ENCODE results near the gene HMCN2. TPM values are rescaled to one million over a fixed set of nuclear protein-coding genes. Genes with fewer than 3 reads are reported as not detected.

The HMCN2 gene
- total RNA-seq, 4 donors from 2014 or later, result 0.68 to 9.2 (median 4.7) TPM

DNA sequence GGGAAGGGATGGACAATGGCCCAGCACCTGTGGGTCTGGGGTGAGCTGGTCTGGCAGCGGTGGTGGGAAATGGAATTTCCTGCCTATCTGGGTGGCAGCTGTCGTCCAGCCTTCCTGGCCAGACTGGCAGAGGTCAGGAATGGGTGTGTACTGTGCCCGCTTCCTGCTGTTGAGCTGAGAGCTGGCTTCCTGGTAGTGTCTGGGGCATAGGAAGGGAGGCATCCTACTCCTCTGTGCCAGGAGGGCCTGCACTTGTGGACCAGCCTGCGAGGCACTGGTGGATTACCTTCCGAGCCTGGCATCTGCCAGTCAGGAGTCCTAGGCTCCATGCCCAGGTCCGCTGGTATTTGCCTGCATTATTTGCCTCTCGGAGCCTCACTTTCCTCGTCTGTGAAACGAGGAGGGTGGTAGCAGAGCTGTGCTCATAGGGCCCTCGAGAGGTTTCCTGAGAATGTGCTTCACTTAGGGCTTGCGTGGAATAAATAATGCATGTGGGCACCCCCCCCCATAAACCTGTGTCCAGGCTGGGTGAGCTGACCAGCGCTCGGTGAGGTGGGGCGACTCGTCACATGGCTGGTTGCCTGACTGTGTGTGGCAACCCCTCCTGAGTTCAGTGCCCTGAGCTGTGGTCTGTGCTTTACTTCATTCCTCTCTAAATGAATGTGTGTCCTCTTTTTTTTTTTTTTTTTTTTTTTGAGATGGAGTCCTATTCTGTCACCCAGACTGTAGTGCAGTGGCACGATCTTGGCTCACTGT is 47.7 kb downstream of the HMCN2 start:
- TF ChIP-seq, protein P1, sequence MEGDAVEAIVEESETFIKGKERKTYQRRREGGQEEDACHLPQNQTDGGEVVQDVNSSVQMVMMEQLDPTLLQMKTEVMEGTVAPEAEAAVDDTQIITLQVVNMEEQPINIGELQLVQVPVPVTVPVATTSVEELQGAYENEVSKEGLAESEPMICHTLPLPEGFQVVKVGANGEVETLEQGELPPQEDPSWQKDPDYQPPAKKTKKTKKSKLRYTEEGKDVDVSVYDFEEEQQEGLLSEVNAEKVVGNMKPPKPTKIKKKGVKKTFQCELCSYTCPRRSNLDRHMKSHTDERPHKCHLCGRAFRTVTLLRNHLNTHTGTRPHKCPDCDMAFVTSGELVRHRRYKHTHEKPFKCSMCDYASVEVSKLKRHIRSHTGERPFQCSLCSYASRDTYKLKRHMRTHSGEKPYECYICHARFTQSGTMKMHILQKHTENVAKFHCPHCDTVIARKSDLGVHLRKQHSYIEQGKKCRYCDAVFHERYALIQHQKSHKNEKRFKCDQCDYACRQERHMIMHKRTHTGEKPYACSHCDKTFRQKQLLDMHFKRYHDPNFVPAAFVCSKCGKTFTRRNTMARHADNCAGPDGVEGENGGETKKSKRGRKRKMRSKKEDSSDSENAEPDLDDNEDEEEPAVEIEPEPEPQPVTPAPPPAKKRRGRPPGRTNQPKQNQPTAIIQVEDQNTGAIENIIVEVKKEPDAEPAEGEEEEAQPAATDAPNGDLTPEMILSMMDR (IDR thresholded peaks at IDR 0.05; ENCODE audit: low read depth), result no peak

- TF ChIP-seq, protein P1 (IDR thresholded peaks at IDR 0.05; ENCODE audit: low read depth), result no peak
Observed at GRCh38 chr9:130315446-130316226, 50.1 kb downstream of the HMCN2 start.

DNA sequence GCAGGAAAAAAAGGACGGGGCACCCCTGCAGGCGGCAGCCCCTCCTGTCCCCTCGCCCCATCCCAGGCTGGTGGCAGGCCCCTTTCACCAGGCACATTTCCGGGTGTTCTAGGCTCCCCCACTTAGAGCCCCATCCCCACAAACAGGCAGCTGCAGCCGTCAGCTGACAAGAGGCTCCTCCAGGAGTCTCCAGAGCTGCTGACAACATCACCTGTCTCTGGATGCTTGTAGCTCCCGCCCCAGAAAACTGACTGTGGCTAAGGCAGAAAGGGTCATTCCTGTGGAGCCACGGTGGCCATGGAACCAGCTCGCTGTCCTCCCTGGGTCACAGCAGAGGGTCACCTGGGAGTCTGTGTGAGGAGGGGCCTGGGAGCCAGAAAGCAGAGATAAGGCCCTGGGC is 50.9 kb downstream of the HMCN2 start:
- TF ChIP-seq, protein P1 (IDR thresholded peaks at IDR 0.05; ENCODE audit: low read depth), result no peak

GRCh38 chr9:130319300-130319699 is 53.7 kb downstream of the HMCN2 start:
- TF ChIP-seq, protein P1 (IDR thresholded peaks at IDR 0.05; ENCODE audit: low read depth), result no peak

DNA sequence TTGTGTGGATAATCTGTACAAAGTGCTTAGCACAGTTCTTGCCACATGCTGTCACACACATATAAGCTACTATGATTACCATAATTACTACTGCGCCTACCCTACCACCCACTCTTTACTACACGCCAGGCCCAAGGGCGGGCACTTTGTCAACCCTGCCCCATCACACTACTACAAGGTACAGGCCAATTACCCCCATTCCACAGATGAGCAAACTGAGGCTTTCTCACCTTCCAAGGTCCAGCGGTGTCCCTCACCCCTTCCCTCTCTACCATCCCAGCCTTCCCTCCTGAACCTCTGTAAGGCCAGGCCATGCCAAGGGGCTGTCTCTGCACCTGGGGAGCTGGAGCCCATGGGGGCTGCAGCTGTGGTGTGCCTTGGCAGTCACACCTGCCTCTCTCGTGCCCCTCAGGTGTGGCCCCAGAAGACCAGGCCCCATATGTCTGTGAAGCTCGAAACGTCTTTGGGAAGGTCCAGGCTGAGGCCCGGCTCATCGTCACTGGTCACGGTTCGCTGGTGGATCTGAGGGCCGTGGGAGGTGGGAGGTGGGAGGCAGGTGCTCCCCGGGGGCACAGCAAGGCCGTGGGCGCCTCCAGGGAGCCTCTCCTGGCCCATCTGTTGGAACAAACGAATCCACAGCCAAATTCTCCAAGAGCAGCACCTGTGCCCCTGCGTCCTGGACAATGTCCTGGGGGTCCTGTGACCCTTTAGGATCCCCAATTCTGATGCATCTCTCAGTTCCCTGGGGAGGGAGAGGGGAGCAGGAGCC is 54.6 kb downstream of the HMCN2 start:
- TF ChIP-seq, protein P1 (IDR thresholded peaks at IDR 0.05; ENCODE audit: low read depth), result no peak

DNA sequence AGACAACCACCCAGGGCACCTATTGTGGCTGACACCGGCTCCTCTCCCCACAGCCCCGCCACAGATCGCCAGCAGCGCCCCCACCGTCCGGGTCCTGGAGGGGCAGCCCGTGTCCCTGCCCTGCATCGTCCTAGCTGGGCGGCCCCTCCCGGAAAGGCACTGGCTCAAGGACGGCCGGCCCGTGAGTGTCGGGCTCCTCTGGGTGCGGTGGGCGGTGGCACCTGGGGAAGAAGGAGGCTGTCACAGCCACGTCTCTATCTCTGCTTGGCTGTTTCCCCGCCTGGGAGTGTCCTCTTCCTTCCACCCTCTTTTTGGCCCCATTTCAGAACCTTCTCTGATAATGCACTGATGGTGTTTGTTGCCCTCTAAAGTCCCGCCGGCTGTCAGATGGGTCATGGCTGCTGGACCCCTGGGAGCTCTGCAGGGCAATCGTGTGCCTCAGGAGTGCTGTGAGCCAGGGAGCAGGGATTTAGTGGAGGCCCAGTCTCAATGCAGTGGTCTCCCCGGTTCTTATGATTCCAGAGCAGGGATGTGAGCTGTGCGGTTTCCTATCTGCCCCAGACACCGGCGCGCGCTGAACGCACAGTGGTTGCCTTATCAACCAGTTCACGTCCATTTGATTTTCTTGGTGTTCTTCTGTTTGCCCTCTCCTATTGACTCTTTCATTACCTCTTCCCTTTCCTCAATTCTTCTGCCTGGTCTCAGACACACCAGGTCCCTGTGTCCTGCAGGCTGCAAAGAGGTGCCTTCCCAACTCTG is 55.3 kb downstream of the HMCN2 start:
- TF ChIP-seq, protein P1 (IDR thresholded peaks at IDR 0.05; ENCODE audit: low read depth), result no peak
